Measurements from ENCODE around the gene RNPS1.
"Not testable (repeated sequence)": the region's sequence is repeated elsewhere in the genome, so short reads cannot be mapped to it uniquely, and the experiment has no call there.

Gene RNPS1

GRCh38 chr16:2282262-2282661 lies 14.3 kb upstream of the RNPS1 start:
- no peak for DNase-seq

- DNase-seq, result no peak
These were observed 13.1 kb upstream of the RNPS1 start for GRCh38 chr16:2280981-2281542.

GRCh38 chr16:2280461-2280860 lies 12.5 kb upstream of the RNPS1 start:
- DNase-seq, result no peak

GRCh38 chr16:2278956-2279800 lies 11.3 kb upstream of the RNPS1 start:
- no peak for DNase-seq

- DNase-seq, result no peak
These were observed 10.3 kb upstream of the RNPS1 start for GRCh38 chr16:2278272-2278608.

GRCh38 chr16:2277466-2278271 lies 9.7 kb upstream of the RNPS1 start:
- DNase-seq, result no peak

- no peak for DNase-seq
These were observed 8.7 kb upstream of the RNPS1 start for GRCh38 chr16:2276368-2277195.

- no peak for DNase-seq
These were observed 7.8 kb upstream of the RNPS1 start for GRCh38 chr16:2275476-2276367.

- no peak for DNase-seq
These were observed 6.0 kb upstream of the RNPS1 start for GRCh38 chr16:2273931-2274330.

GRCh38 chr16:2273484-2273883 lies 5.6 kb upstream of the RNPS1 start:
- DNase-seq, result no peak

- DNase-seq, result no peak
These were observed 4.0 kb upstream of the RNPS1 start for GRCh38 chr16:2271848-2272461.

GRCh38 chr16:2270588-2271470 lies 2.9 kb upstream of the RNPS1 start:
- DNase-seq, result no peak

- DNase-seq, result no peak
These were observed 2.1 kb upstream of the RNPS1 start for GRCh38 chr16:2270070-2270462.

GRCh38 chr16:2267505-2267912 lies 417 bp downstream of the RNPS1 start:
- not testable (repeated sequence) for DNase-seq

GRCh38 chr16:2266887-2267286 lies 1.0 kb downstream of the RNPS1 start:
- not testable (repeated sequence) for DNase-seq

- DNase-seq, result not testable (repeated sequence)
These were observed 4.9 kb downstream of the RNPS1 start for GRCh38 chr16:2263026-2263425.

GRCh38 chr16:2260250-2260649 lies 7.7 kb downstream of the RNPS1 start:
- no peak for DNase-seq

- not testable (repeated sequence) for DNase-seq
These were observed 9.4 kb downstream of the RNPS1 start for GRCh38 chr16:2258530-2258929.

- no peak for DNase-seq
These were observed 10.2 kb downstream of the RNPS1 start for GRCh38 chr16:2257726-2258125.

GRCh38 chr16:2256531-2257140 lies 11.3 kb downstream of the RNPS1 start:
- no peak for DNase-seq
